Measurements from ENCODE around the gene SMAP1.

The SMAP1 gene

DNA sequence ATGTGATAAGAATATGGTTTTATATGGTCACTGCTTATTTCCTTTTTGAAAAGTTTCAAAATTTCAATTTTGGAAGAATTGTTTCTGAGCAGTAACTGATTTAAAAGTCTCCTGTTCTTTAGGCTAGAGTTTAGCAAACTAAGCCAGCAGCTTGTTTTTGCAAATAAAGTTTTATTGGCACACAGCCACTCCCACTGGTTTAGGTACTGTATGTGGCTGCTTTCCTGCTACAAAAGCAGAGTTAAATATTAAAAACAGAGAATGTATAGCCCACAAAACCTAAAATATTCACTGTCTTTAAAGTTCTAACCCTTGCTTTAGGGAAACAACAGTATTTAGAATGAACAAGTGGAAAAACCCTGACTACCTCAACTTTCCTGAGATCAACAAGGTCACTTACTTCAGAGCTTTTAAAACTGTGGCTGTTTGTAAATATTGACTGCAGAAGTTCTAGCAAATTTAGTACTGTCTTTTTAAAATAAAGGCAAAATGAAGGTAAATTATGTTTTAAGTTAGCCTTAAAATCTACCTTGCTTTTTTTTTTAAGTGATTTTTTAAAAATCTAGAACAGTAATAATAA lies 185.1 kb downstream of the SMAP1 start:
- DNase-seq (ENCODE audit: low spot score), result no peak
- TF ChIP-seq CTCF (IDR thresholded peaks at IDR 0.05; ENCODE audit: extremely low read depth, insufficient read depth, missing control alignments), result no peak
- in situ Hi-C loops (cut with MboI; ENCODE audit: low pct_unique_long_range_greater_than_20kb, low sequenced_read_pairs, unreplicated experiment), result loop anchor here (25.0 kb wide), 1 partner anchor 315 kb away; no protein-coding TSS in a partner anchor

GRCh38 chr6:70857387-70858077 lies 189.8 kb downstream of the SMAP1 start:
- in situ Hi-C loops (cut with MboI; ENCODE audit: low pct_unique_long_range_greater_than_20kb, low sequenced_read_pairs, unreplicated experiment), result loop anchor here (25.0 kb wide), 1 partner anchor 320 kb away; no protein-coding TSS in a partner anchor
- DNase-seq (ENCODE audit: low spot score), result peak; percentile 55
- no peak for TF ChIP-seq CTCF (IDR thresholded peaks at IDR 0.05; ENCODE audit: extremely low read depth, insufficient read depth, missing control alignments)

DNA sequence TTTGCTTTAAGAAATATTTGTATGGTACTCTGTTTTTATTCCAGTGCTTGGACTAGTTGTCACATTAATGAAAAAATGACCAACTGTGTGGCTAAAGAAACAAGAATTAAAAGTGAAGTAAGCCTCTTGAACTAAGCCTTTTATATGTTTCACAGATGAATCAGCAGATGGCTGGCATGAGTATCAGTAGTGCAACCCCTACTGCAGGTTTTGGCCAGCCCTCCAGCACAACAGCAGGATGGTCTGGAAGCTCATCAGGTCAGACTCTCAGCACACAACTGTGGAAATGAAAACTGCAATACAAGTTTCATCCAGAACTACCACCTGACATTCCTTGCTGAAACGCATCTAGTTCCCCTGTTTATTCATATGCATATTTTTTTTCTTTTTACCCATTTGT lies 192.4 kb downstream of the SMAP1 start:
- no peak for TF ChIP-seq CTCF (IDR thresholded peaks at IDR 0.05; ENCODE audit: extremely low read depth, insufficient read depth, missing control alignments)
- in situ Hi-C loops (cut with MboI; ENCODE audit: low pct_unique_long_range_greater_than_20kb, low sequenced_read_pairs, unreplicated experiment), result loop anchor here (10.0 to 25.0 kb wide), 2 partner anchors 145 to 323 kb away; no protein-coding TSS in a partner anchor
- DNase-seq (ENCODE audit: low spot score), result no peak

GRCh38 chr6:70860920-70861319 lies 193.2 kb downstream of the SMAP1 start:
- no peak for TF ChIP-seq CTCF (IDR thresholded peaks at IDR 0.05; ENCODE audit: extremely low read depth, insufficient read depth, missing control alignments)
- DNase-seq (ENCODE audit: low spot score), result no peak
- in situ Hi-C loops (cut with MboI; ENCODE audit: low pct_unique_long_range_greater_than_20kb, low sequenced_read_pairs, unreplicated experiment), result loop anchor here (10.0 to 25.0 kb wide), 2 partner anchors 146 to 324 kb away; no protein-coding TSS in a partner anchor

DNA sequence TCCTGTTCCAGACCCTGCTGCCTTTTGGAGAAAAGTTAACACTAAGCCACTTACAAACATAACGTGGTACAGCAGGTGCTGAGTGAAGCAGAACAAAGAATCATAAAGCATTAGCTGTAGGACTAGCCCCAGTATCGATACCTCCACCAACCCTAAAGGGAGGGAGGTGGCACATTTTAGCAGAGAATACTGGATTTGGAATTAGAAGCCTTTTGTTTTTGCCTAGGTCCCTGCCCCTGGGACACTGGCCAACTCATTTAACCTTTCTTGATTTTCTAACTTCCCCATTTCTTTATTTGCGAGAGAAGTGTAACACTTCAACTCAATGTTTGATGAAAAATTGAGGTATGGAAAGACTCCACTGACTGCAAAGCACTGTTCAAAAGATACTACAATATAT lies 195.7 kb downstream of the SMAP1 start:
- DNase-seq (ENCODE audit: low spot score), result no peak
- in situ Hi-C loops (cut with MboI; ENCODE audit: low pct_unique_long_range_greater_than_20kb, low sequenced_read_pairs, unreplicated experiment), result loop anchor here (10.0 to 25.0 kb wide), 2 partner anchors 149 to 326 kb away; no protein-coding TSS in a partner anchor
- TF ChIP-seq CTCF (IDR thresholded peaks at IDR 0.05; ENCODE audit: extremely low read depth, insufficient read depth, missing control alignments), result no peak

DNA sequence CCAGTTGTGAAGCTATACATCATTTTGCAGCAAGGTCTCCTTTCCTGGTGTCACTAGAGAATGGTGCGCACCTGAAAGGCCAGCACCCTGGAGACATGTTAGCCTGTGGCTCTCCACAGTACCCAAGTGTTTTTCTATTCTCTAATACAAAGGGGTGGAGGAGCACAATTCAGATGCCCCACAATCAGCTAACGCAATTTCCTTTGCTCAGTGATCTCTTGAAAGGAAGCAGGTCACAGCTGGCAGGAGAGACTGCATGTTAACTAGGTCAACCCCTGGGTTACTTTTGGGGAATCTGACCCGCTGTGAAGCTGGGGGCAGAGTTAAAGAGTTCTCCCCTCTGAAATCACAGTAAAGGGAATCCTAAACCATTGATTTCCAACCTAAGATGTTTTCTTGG lies 196.7 kb downstream of the SMAP1 start:
- in situ Hi-C loops (cut with MboI; ENCODE audit: low pct_unique_long_range_greater_than_20kb, low sequenced_read_pairs, unreplicated experiment), result loop anchor here (10.0 to 25.0 kb wide), 2 partner anchors 150 to 327 kb away; no protein-coding TSS in a partner anchor
- TF ChIP-seq CTCF (IDR thresholded peaks at IDR 0.05; ENCODE audit: extremely low read depth, insufficient read depth, missing control alignments), result no peak
- no peak for DNase-seq (ENCODE audit: low spot score)

Measured in GM13977 (cell line).